HepG2 (cell line): ENCODE results near the gene OASL. TPM values are rescaled to one million over a fixed set of nuclear protein-coding genes. Genes with fewer than 3 reads are reported as not detected.

Experiments
- ATAC-seq: fragments of 200-7000 bp; cut with Tn5 transposase; 3 replicates; pipeline ENCODE4 v1.9.1; 2020; ENCODE audit warnings: mild to moderate bottlenecking, moderate library complexity
- BruUV-seq: library from RNA; stranded (reverse); fragments of 400-500 nt; replicated peaks from 2 replicates; lab custom pipeline; 2021; lab: Mats Ljungman, UMichigan
- CTCF ChIA-PET: fragments of 300-600 bp; formaldehyde crosslinking; extraction: SDS; loops from one replicate; lab custom pipeline; 2021; ENCODE audit warnings: low total read pairs, inconsistent platforms, low intra/inter-chr PET ratio; lab: Yijun Ruan, JAX
- POLR2A ChIA-PET: fragments of 350-600 bp; sonication (Branson Sonifier 250); formaldehyde crosslinking; loops from one replicate; lab custom pipeline; 2020; ENCODE audit warnings: antibody characterized with exemption, inconsistent platforms; lab: Yijun Ruan, JAX
- DNase-seq: peaks from one replicate; pipeline ENCODE4 v3.0.0-alpha.2; 2015; ENCODE audit warnings: low spot score
- FAIRE-seq: peaks from 3 replicates; lab custom pipeline; 2011; peaks lifted over from hg19 to GRCh38; lab: Jason Lieb, UNC
- H2AFZ ChIP-seq: one replicate; pipeline ENCODE4 v1.6.1; 2011; ENCODE audit warnings: low read length, inconsistent platforms
- H3K27ac ChIP-seq: fragments of 300-600 bp; 3 replicates; pipeline ENCODE4 v1.8.0; 2011; ENCODE audit warnings: mixed run types, mild to moderate bottlenecking, mixed read lengths, low read length, inconsistent platforms; ENCODE audit not compliant: insufficient read depth; ENCODE audit errors: extremely low read length
- H3K27me3 ChIP-seq, 2 experiments: fragments of 200-600 bp in 1 of 2; 2 replicates in 1 of 2; 3 replicates in 1 of 2; pipeline versions ENCODE4 v1.6.0 to v1.8.0; 2011; ENCODE audit warnings: low read length in 2 of 2, mild to moderate bottlenecking in 2 of 2, moderate library complexity in 2 of 2, inconsistent platforms in 1 of 2; ENCODE audit not compliant: insufficient read depth in 2 of 2, control insufficient read depth in 1 of 2
- H3K36me3 ChIP-seq, 2 experiments: fragments of 200-600 bp in 1 of 2; replicated peaks in 1 of 2; 2 replicates in 1 of 2; 3 replicates in 1 of 2; pipeline versions ENCODE4 v1.5.1 to v1.8.0; 2011; ENCODE audit warnings: low read length in 2 of 2, inconsistent platforms in 1 of 2; ENCODE audit not compliant: insufficient read depth in 2 of 2, control insufficient read depth in 1 of 2
- H3K4me1 ChIP-seq: 2 replicates; pipeline ENCODE4 v1.5.1; 2012; ENCODE audit warnings: low read length, inconsistent platforms; ENCODE audit not compliant: insufficient read depth
- H3K4me2 ChIP-seq: 2 replicates; pipeline ENCODE4 v1.6.0; 2011; ENCODE audit warnings: low read depth, low read length, inconsistent platforms
- H3K4me3 ChIP-seq, 3 experiments: fragments of 200-600 bp in 1 of 3; sonication (generic), shearing (Covaris generic) in 1 of 3; replicated peaks in 1 of 3; 2 replicates each; pipeline ENCODE4 v1.5.1; 2011 to 2016; ENCODE audit warnings: low read length in 3 of 3, inconsistent platforms in 2 of 3, low read depth in 2 of 3, mild to moderate bottlenecking in 2 of 3, control low read depth in 1 of 3, mixed read lengths in 1 of 3; ENCODE audit not compliant: insufficient read depth in 1 of 3
- H3K79me2 ChIP-seq: one replicate; pipeline ENCODE4 v1.6.1; 2011; ENCODE audit warnings: low read length, inconsistent platforms; ENCODE audit not compliant: insufficient read depth
- H3K9ac ChIP-seq: 2 replicates; pipeline ENCODE4 v1.6.0; 2011; ENCODE audit warnings: mild to moderate bottlenecking, low read depth, low read length, inconsistent platforms; ENCODE audit not compliant: insufficient read depth
- H3K9me3 ChIP-seq: 2 replicates; pipeline ENCODE4 v1.5.1; 2012; ENCODE audit warnings: mild to moderate bottlenecking, low read length
- H4K20me1 ChIP-seq: 2 replicates; pipeline ENCODE4 v1.6.0; 2011; ENCODE audit warnings: inconsistent platforms, mild to moderate bottlenecking, low read length, moderate library complexity; ENCODE audit not compliant: insufficient read depth
- CREB1 ChIP-seq, 2 experiments: fragments of 450-650 bp in 1 of 2; IDR thresholded peaks; 2 replicates each; pipeline ENCODE4 v1.6.1; 2016 to 2017; ENCODE audit warnings: control low read depth in 1 of 2, mild to moderate bottlenecking in 1 of 2, missing compliant biosample characterization in 1 of 2, missing genetic modification characterization in 1 of 2
- ZBTB7A ChIP-seq: sonication (generic); formaldehyde crosslinking; IDR thresholded peaks from 2 replicates; pipeline ENCODE4 v1.8.0; 2022; ENCODE audit warnings: mild to moderate bottlenecking, missing genetic modification reagents
- ZNF780A ChIP-seq: sonication (generic); formaldehyde crosslinking; IDR thresholded peaks from 2 replicates; pipeline ENCODE4 v1.8.0; 2022; ENCODE audit warnings: mild to moderate bottlenecking, missing genetic modification reagents, moderate library complexity
- WGBS: methylation state at CpG from one replicate; pipeline ENCODE4 v1.1.6; 2017; ENCODE audit warnings: low lambda C conversion rate; 5-methylcytosine and 5-hydroxymethylcytosine counted together
- in situ Hi-C: cut with HindIII; loops from 2 replicates; pipeline ENCODE4 v1.10.0; 2017; ENCODE audit warnings: low pct_unique_long_range_greater_than_20kb; ENCODE audit not compliant: extremely low pct_ligation_motif_present
- intact Hi-C: fragments of 100-400 bp; cut with micrococcal nuclease; formaldehyde crosslinking; loops from one replicate; pipeline ENCODE4 v1.10.0; 2022; ENCODE audit not compliant: unreplicated experiment
- polyA plus RNA-seq, 8 experiments: library from polyadenylated mRNA; depleted of rRNA in 3 of 8; stranded (reverse) in 7 of 8; unstranded in 1 of 8; fragments of >200 nt; fragmentation: Illumina TruSeq in 4 of 8; extraction: Trizol in 4 of 8; gene quantifications; 2 replicates each; pipeline versions ENCODE4 v1.2.1 to v1.2.3, GENCODE V29; 2011 to 2016; ENCODE audit warnings: low read depth in 4 of 8, missing spikeins in 1 of 8, mixed read lengths in 1 of 8; ENCODE audit not compliant: insufficient read depth in 1 of 8
- total RNA-seq, 5 experiments: library from RNA; depleted of rRNA; stranded (reverse); fragments of >200 nt; fragmentation: Illumina TruSeq; extraction: Trizol; gene quantifications; 2 replicates each; pipeline ENCODE4 v1.2.3, GENCODE V29; 2016; ENCODE audit warnings: low read depth in 1 of 5
- TF ChIP-seq, protein P1 (sequence below): sonication (generic); formaldehyde crosslinking; IDR thresholded peaks from 2 replicates; pipeline ENCODE4 v1.5.0; 2020; ENCODE audit warnings: mild to moderate bottlenecking, missing genetic modification reagents

Gene OASL
- total and polyA plus RNA-seq, 2 of the 13 experiments (the other 11 are each of a cell fraction or from before 2014, with no cell fraction given): 0.11 to 0.22 TPM

DNA sequence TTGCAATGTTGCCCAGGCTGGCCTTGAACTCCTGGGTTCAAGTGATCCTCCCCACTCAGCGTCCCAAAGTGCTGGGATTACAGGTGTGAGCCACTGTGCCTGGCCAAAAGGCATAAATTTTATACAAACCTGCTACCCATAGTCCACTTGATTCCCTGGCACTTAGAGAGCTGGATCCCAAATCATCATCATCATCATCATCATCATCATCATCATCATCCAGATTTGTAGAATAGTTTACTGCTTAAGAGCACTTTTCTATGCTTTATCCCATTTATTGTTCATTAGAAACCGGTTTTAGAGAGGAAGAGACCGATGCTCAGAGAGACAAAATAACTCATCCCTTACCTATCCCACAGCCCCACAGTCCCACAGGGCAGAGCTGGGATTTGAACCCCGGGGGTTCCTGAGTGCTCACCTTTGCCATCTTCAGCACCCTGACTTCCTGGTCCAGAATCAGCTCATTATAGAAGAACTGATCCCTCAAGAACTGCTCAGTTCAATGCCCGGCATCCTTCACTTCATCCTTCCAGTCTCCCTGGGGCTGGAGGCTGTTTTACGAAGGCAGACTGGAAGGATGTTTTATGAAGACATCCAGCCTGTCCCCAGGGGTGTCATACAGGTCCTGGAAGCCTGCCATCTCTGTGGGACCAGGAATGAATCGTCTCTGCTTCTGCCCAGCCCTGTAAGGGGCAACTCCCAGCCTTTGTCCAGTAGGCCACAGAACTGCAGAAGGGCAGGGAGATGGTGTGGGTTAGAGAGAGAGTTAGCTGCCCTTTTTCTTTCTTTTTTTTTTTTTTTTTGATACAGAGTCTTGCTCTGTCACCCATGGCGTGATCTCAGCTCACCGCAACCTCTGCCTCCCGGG, 20.2 kb upstream of the OASL start:
- ATAC-seq: no peak; the same call in 2 of the 3 replicates
- intact Hi-C loops: no loop called here
- H3K4me2 ChIP-seq: peak overlapping the region; percentile 96

DNA sequence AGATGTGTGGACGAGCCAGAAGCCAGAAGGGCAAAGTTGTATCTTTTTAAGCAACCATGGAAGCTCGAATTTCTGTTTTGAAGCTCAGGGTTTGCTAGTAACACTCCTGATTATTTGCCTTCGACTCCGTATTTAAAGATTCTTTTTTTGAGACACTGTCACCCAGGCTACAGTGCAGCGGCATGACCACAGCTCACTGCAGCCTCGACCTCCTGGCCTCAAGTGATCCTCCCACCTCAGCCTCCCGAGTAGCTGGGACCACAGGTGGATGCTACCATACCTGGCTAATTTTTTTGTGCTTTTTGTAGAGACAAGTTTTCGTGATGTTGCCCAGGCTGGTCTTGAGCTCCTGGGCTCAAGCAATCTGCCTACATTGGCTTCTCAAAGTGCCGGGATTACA, 18.7 kb upstream of the OASL start:
- WGBS: 14% methylated on average over 8 of the region's 9 CpGs
- Histone ChIP-seq H3K9me3 (no peaks in the 10 kb centered on the region), H3K36me3 (no peaks in the 10 kb centered on the region), H3K27ac (no peak overlapping the region), H4K20me1 (no peaks in the 10 kb centered on the region), H3K27me3 (peaks cover 0 to 10% of the 10 kb centered on the region in 2 experiments; a peak in 1 of 5 replicates), H3K79me2 (no peaks in the 10 kb centered on the region), H3K4me1 (peaks cover 19% of the 10 kb centered on the region), H3K9ac (no peak overlapping the region), H3K4me2 (no peak overlapping the region), H2AFZ (no peak overlapping the region), H3K4me3 (no peak overlapping the region)
- intact Hi-C loops: no loop called here
- in situ Hi-C loops: no loop called here
- DNase-seq: no peak
- ChIA-PET POLR2A (no interaction called here), CTCF (no interaction called here)
- FAIRE-seq: no peak
- no peak for ATAC-seq
- no peak for TF ChIP-seq ZBTB7A (CRISPR knock-in tag)
- TF ChIP-seq, protein P1, sequence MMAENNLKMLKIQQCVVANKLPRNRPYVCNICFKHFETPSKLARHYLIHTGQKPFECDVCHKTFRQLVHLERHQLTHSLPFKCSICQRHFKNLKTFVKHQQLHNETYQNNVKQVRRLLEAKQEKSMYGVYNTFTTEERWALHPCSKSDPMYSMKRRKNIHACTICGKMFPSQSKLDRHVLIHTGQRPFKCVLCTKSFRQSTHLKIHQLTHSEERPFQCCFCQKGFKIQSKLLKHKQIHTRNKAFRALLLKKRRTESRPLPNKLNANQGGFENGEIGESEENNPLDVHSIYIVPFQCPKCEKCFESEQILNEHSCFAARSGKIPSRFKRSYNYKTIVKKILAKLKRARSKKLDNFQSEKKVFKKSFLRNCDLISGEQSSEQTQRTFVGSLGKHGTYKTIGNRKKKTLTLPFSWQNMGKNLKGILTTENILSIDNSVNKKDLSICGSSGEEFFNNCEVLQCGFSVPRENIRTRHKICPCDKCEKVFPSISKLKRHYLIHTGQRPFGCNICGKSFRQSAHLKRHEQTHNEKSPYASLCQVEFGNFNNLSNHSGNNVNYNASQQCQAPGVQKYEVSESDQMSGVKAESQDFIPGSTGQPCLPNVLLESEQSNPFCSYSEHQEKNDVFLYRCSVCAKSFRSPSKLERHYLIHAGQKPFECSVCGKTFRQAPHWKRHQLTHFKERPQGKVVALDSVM: peak; percentile 86
- no TSS peak for BruUV-seq

More for the DNA sequence above, 20.2 kb upstream of the OASL start:
- H3K27ac ChIP-seq: no peak overlapping the region
- CTCF ChIA-PET: interaction anchor here (0.9 to 4.2 kb wide), 2 partner anchors 37 to 50 kb away, joined by 3 to 36 read pairs; no protein-coding TSS in a partner anchor
- TF ChIP-seq ZNF780A (CRISPR knock-in tag) (no peak), CREB1 (IDR thresholded peaks at IDR 0.05) (peak; percentile 79), CREB1 (CRISPR knock-in tag; IDR thresholded peaks at IDR 0.05) (no peak)
- H3K4me3 ChIP-seq: no peak overlapping the region
- no peak for DNase-seq
- POLR2A ChIA-PET: interaction anchor here (1.2 to 1.9 kb wide), 2 partner anchors 34 to 81 kb away, joined by 4 to 8 read pairs; partner anchors contain the start of gene HNF1A
- H3K27me3 ChIP-seq: peaks cover 0 to 6% of the 10 kb centered on the region in 2 experiments; a peak in 1 of 5 replicates
- peak overlapping the region; percentile 33 for H2AFZ ChIP-seq
- no peak overlapping the region for H3K9ac ChIP-seq
- H3K36me3 ChIP-seq: no peaks in the 10 kb centered on the region
- H3K79me2 ChIP-seq: no peaks in the 10 kb centered on the region
- no peaks in the 10 kb centered on the region for H4K20me1 ChIP-seq
- BruUV-seq: no TSS peak
- 53% methylated on average over 9 of the region's 10 CpGs for WGBS
- in situ Hi-C loops: no loop called here
- H3K4me1 ChIP-seq: peaks cover 19% of the 10 kb centered on the region
- FAIRE-seq: no peak
- H3K9me3 ChIP-seq: no peaks in the 10 kb centered on the region
